SKM-1 treated with dmso at 0.1 percent for 144 hours (cell line): ENCODE measurements around the gene MICALL2.
"Not testable (repeated sequence)": the region's sequence is repeated elsewhere in the genome, so short reads cannot be mapped to it uniquely, and the experiment has no call there.

Experiments
- DNase-seq: peaks from one replicate; lab custom pipeline; 2025; ENCODE audit not compliant: unreplicated experiment; lab: John Stamatoyannopoulos, UW

Gene MICALL2

DNA sequence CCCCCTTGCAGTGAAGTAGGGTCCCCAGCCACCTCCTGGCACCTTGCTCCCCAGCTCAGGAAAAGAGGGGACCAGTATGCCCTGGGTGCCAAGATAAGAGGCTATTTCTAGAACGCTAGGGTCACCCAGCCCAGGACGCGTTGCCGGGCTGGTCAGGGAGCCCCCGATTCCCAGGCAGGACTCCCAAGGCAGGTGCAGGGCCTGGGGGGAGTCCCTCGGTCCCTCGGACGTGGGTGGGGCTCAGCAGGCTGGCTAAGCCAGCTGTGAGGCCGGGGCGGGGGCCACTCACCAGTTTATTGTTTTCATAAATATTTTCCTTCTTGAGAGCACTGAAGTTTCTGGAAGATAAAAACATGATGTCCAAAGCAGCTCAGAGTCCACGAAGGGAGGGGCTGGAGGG is 9.3 kb downstream of the MICALL2 start:
- no peak for DNase-seq

GRCh38 chr7:1449501-1449900 is 9.8 kb downstream of the MICALL2 start:
- DNase-seq = no peak

- no peak for DNase-seq
These were observed 10.3 kb downstream of the MICALL2 start for GRCh38 chr7:1448958-1449357.

DNA sequence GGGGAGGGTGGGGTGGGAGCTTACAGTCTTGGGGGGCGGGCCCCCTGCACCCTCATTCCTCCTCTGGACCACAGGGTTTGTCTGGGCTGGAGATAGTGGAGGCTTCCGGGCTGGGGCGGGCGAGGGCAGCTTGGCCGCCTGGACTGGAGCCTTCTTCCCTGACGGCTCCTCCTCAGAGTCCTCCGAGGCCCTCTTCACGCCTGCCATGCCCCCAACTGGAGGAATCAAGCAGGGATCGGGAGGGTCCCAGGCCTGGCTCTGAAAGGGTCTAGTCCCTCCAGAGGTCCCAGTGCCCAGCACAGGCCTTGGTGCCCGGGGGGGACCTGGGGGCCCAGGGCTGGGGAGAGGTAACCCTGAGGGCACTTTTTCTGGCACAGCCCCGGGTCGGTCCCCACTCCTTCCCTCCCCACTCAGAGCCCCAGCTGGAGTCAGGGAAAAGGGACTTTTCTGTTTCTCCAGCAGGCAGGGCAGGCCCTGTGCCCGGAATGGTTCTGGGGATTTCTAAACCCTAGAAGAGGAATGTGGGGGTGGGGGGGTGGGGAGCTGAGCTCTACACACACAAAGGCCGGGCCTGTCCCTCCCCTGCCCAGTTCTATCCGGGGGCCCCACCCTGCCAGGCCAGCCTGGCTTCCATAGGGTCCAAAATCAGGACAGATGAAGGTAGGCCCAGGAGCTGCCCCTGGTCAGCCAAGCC is 11.6 kb downstream of the MICALL2 start:
- DNase-seq = no peak

DNA sequence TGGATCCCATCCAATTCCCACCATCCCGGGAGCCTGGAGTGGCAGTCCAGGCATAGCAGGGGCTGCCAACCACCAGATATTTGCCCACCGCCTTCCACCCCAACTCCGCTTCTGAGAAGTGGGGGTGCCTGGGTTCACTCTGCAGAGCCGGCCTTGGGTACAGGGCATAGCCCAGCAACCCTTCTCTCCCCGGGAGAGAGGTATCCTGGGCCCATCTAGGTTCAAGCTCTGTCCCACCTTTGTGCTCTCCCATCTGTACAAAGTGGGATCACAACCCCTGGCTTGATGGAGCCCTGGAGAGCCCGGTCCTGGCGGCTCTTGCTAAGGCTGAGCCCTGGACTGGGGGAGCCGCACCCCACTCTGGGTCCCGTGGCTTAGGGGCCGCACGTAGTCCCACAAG is 12.2 kb downstream of the MICALL2 start:
- DNase-seq = no peak

- no peak for DNase-seq
These were observed 12.6 kb downstream of the MICALL2 start for GRCh38 chr7:1446620-1447032.

GRCh38 chr7:1446026-1446425 is 13.2 kb downstream of the MICALL2 start:
- not testable (repeated sequence) for DNase-seq

DNA sequence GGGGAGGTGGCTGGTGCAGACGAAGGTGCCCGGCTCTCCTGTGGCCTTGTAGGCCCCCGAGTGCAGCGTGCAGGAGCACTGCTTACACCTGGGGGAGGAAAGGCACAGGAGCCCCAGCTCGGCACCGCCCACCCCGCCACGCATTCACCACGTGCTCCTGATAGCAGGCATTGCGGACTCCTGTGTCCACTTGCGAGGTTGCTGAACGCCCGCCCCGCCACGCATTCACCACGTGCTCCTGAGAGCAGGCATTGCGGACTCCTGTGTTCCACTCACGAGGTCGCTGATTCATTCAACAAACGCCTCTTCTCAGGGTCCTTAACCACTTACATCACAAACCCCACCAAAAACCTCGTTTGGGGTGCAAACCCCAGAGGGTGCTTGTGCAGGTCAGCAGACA is 13.9 kb downstream of the MICALL2 start:
- DNase-seq = no peak

DNA sequence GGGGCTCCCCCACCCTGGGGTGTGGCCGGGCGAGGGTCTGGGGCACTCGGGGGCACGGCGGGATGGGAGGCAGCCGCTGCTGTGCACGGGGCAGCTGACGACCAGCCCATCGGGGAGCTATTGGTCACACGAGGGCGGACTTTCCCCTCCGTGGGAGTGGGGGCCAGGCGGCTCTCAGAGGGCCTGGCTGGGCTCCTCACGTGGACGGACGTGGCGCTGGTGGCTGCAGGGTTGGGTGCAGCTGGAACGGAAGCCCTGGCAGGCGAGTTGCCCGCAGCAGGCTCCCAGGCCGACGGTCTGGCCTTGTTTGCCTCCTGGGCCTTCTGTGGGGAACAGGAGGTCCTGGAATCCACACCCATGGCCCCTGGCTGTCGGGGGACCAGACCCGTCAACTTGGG is 14.3 kb downstream of the MICALL2 start:
- DNase-seq = no peak

DNA sequence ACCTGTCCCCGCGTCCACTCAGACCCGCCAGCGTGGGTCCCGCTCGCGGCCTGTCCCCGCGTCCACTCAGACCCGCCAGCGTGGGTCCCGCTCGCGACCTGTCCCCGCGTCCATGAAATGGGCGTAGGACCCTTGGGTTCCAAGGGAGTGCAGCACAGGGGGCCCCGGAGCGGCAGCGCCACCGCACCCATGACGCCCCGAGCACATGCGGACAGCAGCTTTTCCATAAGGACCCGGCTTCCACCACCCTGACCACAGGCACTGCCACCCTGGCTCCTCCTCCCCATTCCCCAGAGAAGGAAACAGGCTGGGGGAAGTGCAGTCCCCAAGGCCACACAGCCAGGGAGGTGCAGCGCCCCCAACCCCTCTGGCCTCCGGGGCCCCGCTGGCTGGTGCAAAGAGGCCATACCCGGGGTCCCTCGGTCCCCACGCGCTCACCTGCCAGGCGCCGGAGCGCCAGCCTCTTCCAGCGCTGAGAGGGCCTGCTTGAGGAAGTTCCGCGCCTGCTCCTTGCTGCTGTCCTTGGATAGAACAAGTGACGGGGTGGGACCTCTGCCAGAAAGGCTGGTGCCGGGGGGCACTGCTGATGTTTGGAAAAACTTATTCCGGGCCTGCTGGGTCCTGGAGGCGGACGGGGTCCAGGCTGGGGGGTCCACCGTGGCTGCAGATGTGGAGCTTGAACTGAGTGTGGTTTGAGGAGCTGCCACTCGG is 14.9 kb downstream of the MICALL2 start:
- DNase-seq = no peak

DNA sequence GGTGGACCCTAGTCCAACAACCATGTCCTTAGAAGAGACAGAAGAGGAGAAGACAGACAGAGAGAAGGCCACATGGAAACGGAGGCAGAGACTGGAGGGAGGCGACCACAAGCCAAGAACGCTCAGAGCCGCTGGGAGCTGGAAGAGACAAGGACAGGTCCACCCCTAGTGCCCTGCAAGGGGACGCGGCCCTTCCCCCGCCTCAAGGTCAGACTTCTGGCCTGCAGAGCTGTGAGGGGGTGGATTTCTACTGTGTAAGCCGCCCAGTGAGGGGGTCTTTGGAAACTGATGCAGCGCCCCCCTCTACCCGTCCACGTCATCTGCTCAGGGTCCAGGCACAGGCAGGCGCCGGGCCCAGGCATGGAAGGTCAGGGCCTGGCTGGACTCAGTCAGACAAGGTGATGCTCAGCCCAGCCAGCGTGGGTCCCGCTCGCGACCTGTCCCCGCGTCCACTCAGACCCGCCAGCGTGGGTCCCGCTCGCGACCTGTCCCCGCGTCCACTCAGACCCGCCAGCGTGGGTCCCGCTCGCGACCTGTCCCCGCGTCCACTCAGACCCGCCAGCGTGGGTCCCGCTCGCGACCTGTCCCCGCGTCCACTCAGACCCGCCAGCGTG is 15.6 kb downstream of the MICALL2 start:
- not testable (repeated sequence) for DNase-seq

DNA sequence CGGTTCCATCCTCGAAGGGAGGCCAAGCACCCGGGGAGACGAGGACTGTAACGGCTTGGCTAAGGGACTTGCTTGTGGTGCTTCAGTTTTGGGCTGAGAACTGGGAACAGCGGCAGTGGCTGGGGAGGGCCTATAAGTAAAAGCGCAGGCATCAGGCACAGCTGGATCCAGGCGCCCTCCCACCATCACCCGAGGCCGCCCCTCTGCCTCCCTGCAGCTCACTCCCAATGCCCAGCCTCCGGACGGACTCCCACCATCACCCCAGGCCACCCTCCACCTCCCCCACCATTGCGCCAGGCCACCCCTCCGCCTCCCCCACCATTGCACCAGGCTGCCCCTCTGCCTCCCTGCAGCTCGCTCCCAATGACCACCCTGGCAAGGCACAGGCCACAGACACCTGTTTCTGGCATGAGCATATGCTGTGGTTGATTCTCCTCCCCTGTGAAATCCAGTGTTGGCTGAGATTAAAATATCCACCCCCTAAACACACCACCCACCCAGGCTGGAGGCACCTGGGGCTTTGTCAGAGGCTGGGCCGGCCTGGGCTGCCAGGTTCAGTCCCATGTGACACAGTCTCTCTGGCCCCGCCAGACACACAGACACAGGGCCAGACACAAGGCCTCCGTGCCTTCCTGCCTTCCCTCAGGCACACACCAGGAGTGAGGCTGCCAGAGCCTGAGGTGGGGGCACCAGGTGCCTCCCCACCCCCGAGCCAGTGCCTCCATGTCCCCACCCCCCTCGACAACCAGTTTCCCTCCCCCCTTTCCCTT is 16.7 kb downstream of the MICALL2 start:
- no peak for DNase-seq

DNA sequence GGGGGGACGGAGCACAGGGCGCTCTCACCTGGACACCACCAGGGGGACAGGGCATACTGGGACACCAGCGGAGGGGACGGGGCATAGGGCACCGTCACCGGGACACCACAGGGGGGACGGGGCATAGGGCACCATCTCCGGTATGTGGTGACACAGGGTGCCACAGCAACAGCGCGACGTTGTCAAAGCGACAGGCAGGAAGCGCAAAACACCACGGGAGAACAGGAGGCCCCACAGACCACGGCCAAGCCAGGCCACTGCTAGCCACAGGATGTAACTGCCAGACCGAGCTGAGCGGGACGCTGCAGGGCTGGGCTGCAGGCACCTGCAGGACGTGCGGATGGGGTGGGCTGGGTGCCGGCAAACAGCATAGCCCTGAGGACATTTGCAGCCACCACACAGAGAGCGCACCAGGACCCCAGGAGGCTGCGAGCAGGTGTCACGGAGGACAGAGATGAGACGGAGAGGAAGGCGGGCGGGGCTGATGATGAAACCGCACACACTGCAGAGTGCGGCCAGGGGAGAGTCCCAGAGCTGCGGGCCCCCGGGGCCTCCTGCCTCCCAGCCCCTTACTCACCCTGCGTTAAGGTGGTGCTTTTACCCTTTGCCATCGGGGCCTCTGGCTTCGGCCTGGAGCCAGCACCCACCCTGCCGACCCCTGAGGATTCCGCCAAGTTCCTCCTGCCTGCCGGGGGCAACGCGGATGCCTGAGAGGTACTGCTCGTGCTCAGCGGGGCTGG is 17.5 kb downstream of the MICALL2 start:
- no peak for DNase-seq

GRCh38 chr7:1440620-1441019 is 18.6 kb downstream of the MICALL2 start:
- no peak for DNase-seq

DNA sequence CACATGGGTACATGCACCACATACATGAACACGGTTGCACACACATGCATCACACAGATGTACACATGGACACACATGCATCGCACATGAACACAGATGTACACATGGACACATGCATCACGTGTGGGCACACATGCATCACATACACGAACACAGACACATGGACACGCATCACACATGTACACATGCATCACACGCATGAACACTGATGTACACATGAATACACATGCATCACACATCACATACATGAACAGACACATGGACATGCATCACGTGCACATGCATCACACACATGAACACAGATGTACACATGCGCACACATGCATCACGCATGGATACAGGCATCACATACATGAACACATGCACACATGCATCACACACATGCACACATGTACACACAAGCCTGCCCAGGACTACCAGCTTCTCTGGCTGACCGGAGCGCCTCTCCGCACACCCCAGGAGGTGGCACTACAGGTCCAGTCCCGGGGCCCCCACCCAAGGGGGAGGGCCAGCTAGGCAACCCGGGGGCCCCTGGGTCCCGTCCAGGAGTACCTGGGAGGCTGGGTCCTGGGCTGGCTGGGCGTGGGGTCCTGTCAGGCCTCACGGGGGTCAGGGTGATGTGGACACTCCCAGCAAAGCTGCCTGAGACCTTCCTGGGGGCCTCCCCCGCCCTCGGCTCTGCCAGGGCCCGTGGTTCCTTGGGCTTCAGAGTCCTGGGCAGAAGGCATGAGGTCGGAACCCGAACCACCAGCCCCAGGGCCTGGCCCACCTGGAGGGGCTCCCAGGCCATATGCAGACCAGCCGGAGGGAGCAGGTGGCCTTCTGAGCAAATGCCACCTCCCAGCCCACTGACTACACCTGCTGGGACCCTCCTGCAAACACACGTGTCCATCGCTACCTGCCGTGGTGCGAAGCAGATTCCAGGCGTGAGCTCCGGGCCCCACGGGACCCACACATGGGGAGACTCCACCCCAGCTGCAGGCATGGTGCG is 19.6 kb downstream of the MICALL2 start:
- no peak for DNase-seq

DNA sequence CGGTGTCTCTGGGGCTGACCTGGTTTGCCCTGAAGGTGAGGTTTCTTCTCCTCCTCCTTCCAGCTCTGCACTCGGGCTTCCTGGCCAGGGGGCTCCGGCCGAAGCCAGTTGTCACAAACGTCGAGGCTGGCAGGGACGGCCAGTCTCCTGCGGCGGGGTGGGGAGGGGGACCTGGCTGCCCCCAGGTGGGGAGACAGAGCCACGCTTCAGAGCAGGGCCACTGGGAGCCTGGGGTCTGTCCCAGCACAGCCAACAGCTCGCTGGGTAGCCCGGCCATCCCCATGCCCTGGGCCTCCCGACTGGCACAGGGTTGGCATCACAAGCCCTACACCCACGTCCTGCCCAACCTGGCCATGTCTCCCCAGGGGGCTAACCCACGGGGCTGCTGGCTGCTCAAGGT is 20.4 kb downstream of the MICALL2 start:
- DNase-seq = no peak

DNA sequence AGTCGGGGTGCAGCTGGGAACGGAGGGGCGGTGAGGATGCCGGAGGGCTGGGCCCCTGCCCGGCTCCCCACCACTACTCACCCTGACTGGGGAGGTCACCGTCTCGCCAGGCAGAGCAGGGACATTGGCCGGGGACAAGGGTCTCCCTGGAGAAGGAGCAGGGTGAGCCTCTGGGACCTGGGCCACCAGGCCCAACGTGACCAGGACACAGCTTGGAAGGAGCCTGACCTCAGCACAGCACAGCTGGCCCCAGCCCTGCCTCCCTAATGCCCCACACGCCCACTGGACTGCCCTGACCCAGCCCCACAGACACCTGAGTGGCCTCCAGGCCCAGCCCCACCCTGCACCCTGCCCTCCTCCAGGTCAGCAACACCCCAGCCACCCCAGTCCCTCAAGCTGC is 21.1 kb downstream of the MICALL2 start:
- no peak for DNase-seq

GRCh38 chr7:1437155-1437880 is 22.0 kb downstream of the MICALL2 start:
- DNase-seq = no peak

- DNase-seq = no peak
These were observed 22.7 kb downstream of the MICALL2 start for GRCh38 chr7:1436608-1437007.
